ENCODE measurements around the gene MYO16. TPM values are rescaled to one million over a fixed set of nuclear protein-coding genes. Genes with fewer than 3 reads are reported as not detected.
A peak's percentile ranks its signal among the peaks of the same experiment; 100 is the strongest.

The MYO16 gene
- total RNA-seq, 1 experiment from 2014 or later: not detected

DNA sequence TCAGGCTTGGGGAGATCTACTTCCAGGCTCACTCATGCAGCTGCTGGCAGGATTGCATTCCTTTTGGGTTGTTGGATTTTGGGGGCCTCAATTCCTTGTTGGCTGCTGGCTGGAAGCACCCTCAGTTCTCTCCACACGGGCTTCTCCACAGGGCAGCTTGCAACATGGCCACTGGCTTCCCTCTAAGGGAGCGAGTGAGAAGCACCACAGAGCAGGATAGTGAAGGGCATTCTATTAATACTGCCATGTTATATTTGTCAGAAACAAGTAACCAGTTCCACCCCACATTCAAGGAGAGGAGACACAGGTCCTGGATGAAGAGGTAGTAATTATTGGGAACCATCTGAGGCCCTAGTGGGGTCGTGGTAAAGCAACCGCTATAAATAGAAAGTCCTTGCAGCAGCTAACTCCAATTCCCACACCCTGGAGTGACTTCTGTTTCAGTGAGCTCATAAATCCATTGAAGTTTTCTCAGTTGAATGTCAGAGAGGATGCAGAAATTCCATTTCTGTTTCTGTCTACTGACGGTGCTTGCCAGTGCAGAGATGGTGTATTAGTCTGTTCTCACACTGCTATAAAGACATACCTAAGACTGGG, 598.0 kb downstream of the MYO16 start:
- Histone ChIP-seq H3K27ac (ENCODE audit: insufficient read length, low read depth, low read length) (no peak overlapping the region), H3K14ac (ENCODE audit: insufficient read depth, low read length) (no peak overlapping the region), H4K8ac (replicated peaks; ENCODE audit: insufficient read length, low read depth, low read length) (no peak overlapping the region), H4K91ac (ENCODE audit: insufficient read length, low read depth, low read length) (no peak overlapping the region), H3K18ac (ENCODE audit: insufficient read length, low read depth, low read length) (no peak overlapping the region), H3K4me2 (ENCODE audit: insufficient read depth, insufficient read length, low read length) (no peak overlapping the region), H2BK20ac (ENCODE audit: low read depth, low read length, poor library complexity, severe bottlenecking) (no peak overlapping the region), H2BK120ac (ENCODE audit: low read depth, low read length, poor library complexity, severe bottlenecking) (no peak overlapping the region), H3K56ac (ENCODE audit: insufficient read length, low read depth, low read length) (no peak overlapping the region), H3K79me1 (ENCODE audit: insufficient read depth, low read depth, low read length, poor library complexity, severe bottlenecking) (no peaks in the 10 kb centered on the region), H3K9me3 (ENCODE audit: control insufficient read depth, low read depth, low read length) (peaks cover 5% of the 10 kb centered on the region), H2BK12ac (ENCODE audit: insufficient read length, low read depth, low read length) (no peak overlapping the region), H3T11ph (ENCODE audit: low read length) (no peak overlapping the region), H2BK15ac (ENCODE audit: low read depth, low read length) (no peak overlapping the region), H3K9ac (ENCODE audit: extremely low read depth, insufficient read length, low read length) (no peak overlapping the region), H2AK5ac (ENCODE audit: insufficient read length, low read length) (no peak overlapping the region), H4K5ac (ENCODE audit: insufficient read length, low read depth, low read length) (no peak overlapping the region), H2BK5ac (ENCODE audit: insufficient read length, low read length) (no peak overlapping the region), H3K4ac (ENCODE audit: low read depth, low read length) (no peak overlapping the region), H3K27me3 (ENCODE audit: insufficient read depth, low read length) (no peaks in the 10 kb centered on the region), H4K20me1 (ENCODE audit: control insufficient read depth, insufficient read depth, insufficient read length) (no peaks in the 10 kb centered on the region), H2AFZ (ENCODE audit: low read length) (no peak overlapping the region), H3K23me2 (ENCODE audit: insufficient read length, low read depth, low read length, poor library complexity, severe bottlenecking) (no peaks in the 10 kb centered on the region), H3K23ac (ENCODE audit: insufficient read length, low read depth, low read length) (no peak overlapping the region), H3K4me1 (ENCODE audit: insufficient read depth, low read length) (no peaks in the 10 kb centered on the region), H3K79me2 (ENCODE audit: insufficient read depth, low read length) (no peaks in the 10 kb centered on the region)
- Mint-ChIP-seq H3K4me3 (no peak overlapping the region), H3K27me3 (ENCODE audit: low read depth) (peaks cover 3% of the 10 kb centered on the region; the same call in 1 of the 2 replicates), H3K4me1 (no peaks in the 10 kb centered on the region; a peak in 1 of 4 replicates), H3K27ac (0 out of 7 replicates have a peak overlapping the region, but pooled peaks of 1 of the 3 experiments have one; percentile 32), H3K9me3 (peaks cover 21 to 22% of the 10 kb centered on the region in 2 experiments), H3K36me3 (ENCODE audit: insufficient read depth in 1 of 3, low read depth in 3 of 3) (peaks cover 8 to 33% (median 9%) of the 10 kb centered on the region in 3 experiments; a peak in 4 of 7 replicates)
- TF ChIP-seq, protein P1, sequence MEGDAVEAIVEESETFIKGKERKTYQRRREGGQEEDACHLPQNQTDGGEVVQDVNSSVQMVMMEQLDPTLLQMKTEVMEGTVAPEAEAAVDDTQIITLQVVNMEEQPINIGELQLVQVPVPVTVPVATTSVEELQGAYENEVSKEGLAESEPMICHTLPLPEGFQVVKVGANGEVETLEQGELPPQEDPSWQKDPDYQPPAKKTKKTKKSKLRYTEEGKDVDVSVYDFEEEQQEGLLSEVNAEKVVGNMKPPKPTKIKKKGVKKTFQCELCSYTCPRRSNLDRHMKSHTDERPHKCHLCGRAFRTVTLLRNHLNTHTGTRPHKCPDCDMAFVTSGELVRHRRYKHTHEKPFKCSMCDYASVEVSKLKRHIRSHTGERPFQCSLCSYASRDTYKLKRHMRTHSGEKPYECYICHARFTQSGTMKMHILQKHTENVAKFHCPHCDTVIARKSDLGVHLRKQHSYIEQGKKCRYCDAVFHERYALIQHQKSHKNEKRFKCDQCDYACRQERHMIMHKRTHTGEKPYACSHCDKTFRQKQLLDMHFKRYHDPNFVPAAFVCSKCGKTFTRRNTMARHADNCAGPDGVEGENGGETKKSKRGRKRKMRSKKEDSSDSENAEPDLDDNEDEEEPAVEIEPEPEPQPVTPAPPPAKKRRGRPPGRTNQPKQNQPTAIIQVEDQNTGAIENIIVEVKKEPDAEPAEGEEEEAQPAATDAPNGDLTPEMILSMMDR (conservative IDR thresholded peaks at IDR 0.05): no peak
- no peak for DNase-seq
- WGBS (ENCODE audit: extremely low coverage, insufficient read length, low lambda C conversion rate): no CpG with 5 or more reads among the region's 5 CpGs
